Measurements from ENCODE around the gene CCDC74A.
"Not testable (repeated sequence)": the region's sequence is repeated elsewhere in the genome, so short reads cannot be mapped to it uniquely, and the experiment has no call there.

The CCDC74A gene

DNA sequence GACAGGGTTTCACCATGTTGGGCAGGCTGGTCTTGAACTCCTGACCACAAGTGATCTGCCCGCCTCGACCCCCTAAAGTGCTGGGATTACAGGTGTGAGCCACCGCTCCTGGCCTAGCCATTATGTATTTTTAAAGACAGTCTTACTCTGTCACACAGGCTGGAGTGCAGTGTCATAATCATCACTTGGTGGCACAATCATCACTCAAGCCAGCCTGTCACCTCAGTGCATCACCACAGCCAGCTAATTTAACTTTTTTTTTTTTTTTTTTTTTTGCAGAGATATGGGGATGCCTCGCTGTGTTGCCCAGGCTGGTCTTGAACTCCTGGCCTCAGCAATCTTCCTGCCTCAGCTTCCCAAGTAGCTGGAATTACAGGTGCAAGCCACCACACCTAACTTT, 24.1 kb upstream of the CCDC74A start:
- intact Hi-C loops (cut with DNase I; ENCODE audit: low total_unique reads); H3K27me3 ChIP-seq; H3K4me1 ChIP-seq; H3K27ac ChIP-seq; H3K9me3 ChIP-seq; H3K4me3 ChIP-seq; DNase-seq: not testable (repeated sequence)
- peaks cover 29 to 100% (median 93%) of the 10 kb centered on the region in 3 donors for H3K36me3 ChIP-seq

DNA sequence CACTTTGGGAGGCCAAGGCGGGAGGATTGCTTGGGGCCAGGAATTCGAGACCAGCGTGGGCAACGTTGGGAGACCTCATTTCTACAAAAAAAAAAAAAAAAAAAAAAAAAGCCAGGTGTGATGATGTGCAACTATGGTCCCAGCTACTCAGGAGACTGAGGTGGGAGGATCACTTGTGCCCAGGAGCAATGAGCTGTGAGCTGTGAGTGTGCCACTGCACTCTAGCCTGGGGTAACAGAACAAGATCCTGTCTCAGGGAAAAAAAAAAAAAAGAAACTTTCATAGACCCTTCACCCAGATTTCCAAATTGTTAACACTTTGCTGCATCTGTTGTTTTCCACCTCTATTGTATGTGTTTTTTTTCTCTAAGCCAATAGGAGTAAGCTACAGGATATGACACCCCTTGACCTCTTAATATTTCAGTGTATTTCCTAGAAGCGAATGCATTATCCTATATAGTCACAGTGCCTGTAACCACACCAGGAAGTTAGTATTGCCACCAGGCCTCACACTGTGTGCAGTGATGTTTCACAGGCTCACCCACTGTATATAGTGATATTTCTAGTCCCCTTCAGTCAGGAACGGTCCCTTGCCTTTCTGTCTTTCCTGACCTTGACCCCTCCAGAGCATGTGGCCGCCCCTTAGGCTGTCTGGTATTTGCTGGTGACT, 23.5 kb upstream of the CCDC74A start:
- H3K27me3 ChIP-seq; intact Hi-C loops (cut with DNase I; ENCODE audit: low total_unique reads); H3K4me3 ChIP-seq; H3K9me3 ChIP-seq; H3K4me1 ChIP-seq; H3K27ac ChIP-seq; DNase-seq: not testable (repeated sequence)
- peaks cover 29 to 99% (median 93%) of the 10 kb centered on the region in 3 donors for H3K36me3 ChIP-seq

- peaks cover 14 to 93% (median 85%) of the 10 kb centered on the region in 3 donors for H3K36me3 ChIP-seq
These were observed 18.1 kb upstream of the CCDC74A start for GRCh38 chr2:131509615-131510014.

GRCh38 chr2:131511291-131511968, 16.3 kb upstream of the CCDC74A start:
- H3K36me3 ChIP-seq, result peaks cover 6 to 89% (median 72%) of the 10 kb centered on the region in 3 donors
- H3K4me1 ChIP-seq; H3K27ac ChIP-seq; H3K4me3 ChIP-seq; intact Hi-C loops (cut with DNase I; ENCODE audit: low total_unique reads); H3K27me3 ChIP-seq; H3K9me3 ChIP-seq; DNase-seq: not testable (repeated sequence)

More at GRCh38 chr2:131509615-131510014, 18.1 kb upstream of the CCDC74A start:
- Histone ChIP-seq H3K9me3 (no peaks in the 10 kb centered on the region), H3K4me1 (no peaks in the 10 kb centered on the region), H3K4me3 (no peak overlapping the region), H3K27me3 (no peaks in the 10 kb centered on the region), H3K27ac (no peak overlapping the region)
- intact Hi-C loops (cut with DNase I; ENCODE audit: low total_unique reads), result no loop called here
- no peak for DNase-seq
- TF ChIP-seq, protein P1, sequence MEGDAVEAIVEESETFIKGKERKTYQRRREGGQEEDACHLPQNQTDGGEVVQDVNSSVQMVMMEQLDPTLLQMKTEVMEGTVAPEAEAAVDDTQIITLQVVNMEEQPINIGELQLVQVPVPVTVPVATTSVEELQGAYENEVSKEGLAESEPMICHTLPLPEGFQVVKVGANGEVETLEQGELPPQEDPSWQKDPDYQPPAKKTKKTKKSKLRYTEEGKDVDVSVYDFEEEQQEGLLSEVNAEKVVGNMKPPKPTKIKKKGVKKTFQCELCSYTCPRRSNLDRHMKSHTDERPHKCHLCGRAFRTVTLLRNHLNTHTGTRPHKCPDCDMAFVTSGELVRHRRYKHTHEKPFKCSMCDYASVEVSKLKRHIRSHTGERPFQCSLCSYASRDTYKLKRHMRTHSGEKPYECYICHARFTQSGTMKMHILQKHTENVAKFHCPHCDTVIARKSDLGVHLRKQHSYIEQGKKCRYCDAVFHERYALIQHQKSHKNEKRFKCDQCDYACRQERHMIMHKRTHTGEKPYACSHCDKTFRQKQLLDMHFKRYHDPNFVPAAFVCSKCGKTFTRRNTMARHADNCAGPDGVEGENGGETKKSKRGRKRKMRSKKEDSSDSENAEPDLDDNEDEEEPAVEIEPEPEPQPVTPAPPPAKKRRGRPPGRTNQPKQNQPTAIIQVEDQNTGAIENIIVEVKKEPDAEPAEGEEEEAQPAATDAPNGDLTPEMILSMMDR (IDR thresholded peaks at IDR 0.05), result no peak

DNA sequence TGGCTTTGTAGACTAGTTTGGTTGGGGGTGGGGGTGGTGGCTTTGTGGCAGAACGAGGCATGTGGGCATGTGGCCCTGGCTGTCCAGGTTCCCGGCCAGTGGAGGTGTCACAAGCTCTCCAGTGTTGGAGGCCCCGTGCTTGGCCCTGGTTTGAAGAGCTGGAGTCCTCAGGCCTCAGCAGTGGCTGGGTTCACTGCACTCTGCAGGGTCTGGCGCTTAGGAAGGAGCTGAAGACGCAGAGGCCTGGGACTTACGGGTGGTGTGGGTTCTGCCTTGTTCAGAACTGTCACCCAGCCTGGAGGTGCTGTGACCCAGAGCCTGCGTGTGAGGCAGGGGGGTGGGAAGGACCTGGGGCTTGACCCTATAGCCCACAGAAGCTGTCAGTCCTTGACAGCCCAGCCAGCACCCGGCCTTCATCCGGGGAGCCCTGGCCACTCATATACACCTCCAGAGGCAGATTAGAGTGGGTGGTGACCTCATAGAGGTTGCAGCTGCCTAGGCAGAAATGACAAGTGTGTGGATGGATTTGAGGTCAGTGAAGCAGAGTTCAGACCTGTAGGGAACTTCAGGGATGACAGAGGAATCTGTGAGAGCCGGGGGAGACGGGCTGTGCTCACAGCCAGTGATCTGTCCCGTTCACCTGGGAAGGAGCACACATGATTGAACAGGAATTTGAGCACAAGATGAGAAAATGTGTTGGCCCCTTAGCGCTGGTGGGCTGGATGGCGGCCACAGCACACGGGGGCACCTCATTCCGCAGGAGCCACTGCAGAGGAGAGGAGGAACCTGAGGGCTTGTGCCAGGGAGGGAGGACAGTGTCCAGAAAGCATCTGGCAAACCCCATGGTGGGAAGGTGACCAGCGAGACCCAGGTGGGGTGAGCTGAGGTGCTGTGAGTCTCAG, 15.5 kb upstream of the CCDC74A start:
- H3K4me3 ChIP-seq; H3K27ac ChIP-seq; H3K9me3 ChIP-seq; DNase-seq; H3K27me3 ChIP-seq; intact Hi-C loops (cut with DNase I; ENCODE audit: low total_unique reads); H3K4me1 ChIP-seq: not testable (repeated sequence)
- H3K36me3 ChIP-seq, result peaks cover 4 to 89% (median 72%) of the 10 kb centered on the region in 3 donors

GRCh38 chr2:131514408-131515166, 13.1 kb upstream of the CCDC74A start:
- H3K9me3 ChIP-seq; H3K27me3 ChIP-seq; H3K27ac ChIP-seq; intact Hi-C loops (cut with DNase I; ENCODE audit: low total_unique reads); H3K4me3 ChIP-seq; DNase-seq; H3K4me1 ChIP-seq: not testable (repeated sequence)
- H3K36me3 ChIP-seq, result peaks cover 5 to 91% (median 71%) of the 10 kb centered on the region in 3 donors

DNA sequence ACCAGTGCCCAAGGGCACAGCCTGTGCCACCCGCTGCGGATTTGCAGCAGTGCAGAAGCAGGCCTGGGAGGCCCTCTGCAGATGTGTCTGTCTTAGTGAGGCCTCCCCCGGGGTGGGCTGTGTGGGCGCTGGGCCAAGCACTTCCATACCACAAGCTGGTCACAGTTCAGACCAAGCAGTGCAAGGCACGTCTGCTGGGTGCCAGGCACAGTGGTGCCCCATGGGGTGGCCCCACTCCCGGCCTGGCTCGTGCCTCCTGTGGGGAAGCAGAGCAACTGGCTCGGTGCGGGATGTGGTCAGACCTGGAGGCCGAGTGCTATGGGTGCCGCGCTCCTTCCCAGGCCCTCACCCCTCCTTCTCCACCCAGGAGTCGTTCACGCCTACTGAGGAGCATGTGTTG, 12.5 kb upstream of the CCDC74A start:
- H3K27ac ChIP-seq; DNase-seq; H3K4me1 ChIP-seq; H3K4me3 ChIP-seq; H3K27me3 ChIP-seq; intact Hi-C loops (cut with DNase I; ENCODE audit: low total_unique reads); H3K9me3 ChIP-seq: not testable (repeated sequence)
- H3K36me3 ChIP-seq, result peaks cover 5 to 91% (median 74%) of the 10 kb centered on the region in 3 donors

DNA sequence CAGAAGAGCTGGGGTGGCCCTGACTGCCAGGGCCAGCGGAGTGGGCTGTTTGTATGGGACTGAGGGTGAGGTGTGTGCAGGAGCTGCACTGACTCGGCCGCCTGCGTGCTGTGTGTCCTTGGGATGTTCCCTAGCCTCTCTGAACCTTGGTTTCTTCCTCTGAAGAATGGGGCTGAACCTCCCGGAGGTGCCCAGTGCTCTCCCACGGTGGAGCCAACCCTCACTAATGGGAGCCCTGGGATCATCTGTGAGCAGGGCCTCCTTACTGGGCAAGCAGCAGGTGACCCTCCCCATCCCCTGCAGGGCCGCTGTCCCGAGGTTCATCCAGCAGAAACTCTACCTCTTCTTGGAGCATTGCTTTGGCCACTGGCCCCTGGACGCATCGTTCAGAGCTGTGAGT, 11.7 kb upstream of the CCDC74A start:
- H3K27ac ChIP-seq, result no peak overlapping the region
- no peaks in the 10 kb centered on the region for H3K9me3 ChIP-seq
- DNase-seq, result no peak
- TF ChIP-seq, protein P1 (IDR thresholded peaks at IDR 0.05), result no peak
- no peaks in the 10 kb centered on the region for H3K27me3 ChIP-seq
- H3K36me3 ChIP-seq, result peaks cover 9 to 93% (median 80%) of the 10 kb centered on the region in 3 donors
- H3K4me3 ChIP-seq, result no peak overlapping the region
- no peaks in the 10 kb centered on the region for H3K4me1 ChIP-seq
- intact Hi-C loops (cut with DNase I; ENCODE audit: low total_unique reads), result no loop called here

DNA sequence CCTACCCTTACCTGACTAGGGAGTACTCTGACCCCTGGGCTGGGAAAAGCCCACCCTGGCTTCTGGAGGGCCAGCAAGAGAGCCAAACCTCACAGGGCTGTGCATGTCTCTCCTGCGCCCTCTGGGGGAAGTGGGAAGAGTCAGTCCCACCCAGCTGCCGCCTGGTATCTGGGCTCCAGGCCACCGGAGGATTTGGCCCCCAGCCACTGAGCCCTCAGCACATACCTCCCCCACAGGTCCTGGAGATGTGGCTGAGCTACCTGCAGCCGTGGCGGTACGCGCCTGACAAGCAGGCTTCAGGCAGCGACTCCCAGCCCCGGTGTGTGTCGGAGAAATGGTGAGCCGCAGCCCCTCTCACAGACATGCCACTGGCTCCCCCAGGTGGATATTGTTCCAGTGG, 11.1 kb upstream of the CCDC74A start:
- H3K27me3 ChIP-seq; H3K27ac ChIP-seq; H3K4me1 ChIP-seq; H3K9me3 ChIP-seq; intact Hi-C loops (cut with DNase I; ENCODE audit: low total_unique reads); H3K4me3 ChIP-seq; DNase-seq: not testable (repeated sequence)
- peaks cover 9 to 91% (median 74%) of the 10 kb centered on the region in 3 donors for H3K36me3 ChIP-seq
